Subcutaneous adipose tissue (tissue), 4 donors: Measurements from ENCODE around the gene OTUB1. TPM values are rescaled to one million over a fixed set of nuclear protein-coding genes. Genes with fewer than 3 reads are reported as not detected.

Experiments
- total RNA-seq, 4 donors: library from RNA; depleted of rRNA; stranded (reverse); fragments of >200 nt; gene quantifications; one replicate each; pipeline ENCODE4 v1.1.0, GENCODE V29; 2016
- TF ChIP-seq, protein P1 (sequence below): fragments of 450-650 bp; IDR thresholded peaks from one replicate; pipeline ENCODE4 v1.5.1; 2016; ENCODE audit warnings: low read depth, mild to moderate bottlenecking, control low read depth, antibody characterized with exemption, moderate library complexity

OTUB1 gene
- total RNA-seq, 4 donors from 2014 or later: 41.6 to 49.1 (median 44.4) TPM

DNA sequence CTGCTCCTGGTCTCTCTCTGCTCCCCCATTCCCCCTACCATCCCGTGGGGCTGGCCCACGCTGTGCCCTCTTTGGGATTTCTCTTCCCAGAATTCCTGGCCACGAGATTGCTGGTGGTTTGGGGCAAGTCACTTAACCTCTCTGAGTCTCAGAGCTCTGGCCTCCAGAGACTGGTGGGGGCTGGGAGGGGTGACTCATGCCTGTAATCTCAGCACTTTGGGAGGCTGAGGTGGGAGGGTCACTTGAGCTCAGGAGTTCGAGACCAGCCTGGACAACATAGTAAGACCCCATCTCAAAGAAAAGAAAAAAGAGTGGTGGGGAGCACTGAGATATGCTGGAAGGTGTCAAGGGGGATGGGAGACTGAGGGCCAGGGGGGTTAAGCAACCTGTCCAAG, 18.3 kb downstream of the OTUB1 start:
- TF ChIP-seq, protein P1, sequence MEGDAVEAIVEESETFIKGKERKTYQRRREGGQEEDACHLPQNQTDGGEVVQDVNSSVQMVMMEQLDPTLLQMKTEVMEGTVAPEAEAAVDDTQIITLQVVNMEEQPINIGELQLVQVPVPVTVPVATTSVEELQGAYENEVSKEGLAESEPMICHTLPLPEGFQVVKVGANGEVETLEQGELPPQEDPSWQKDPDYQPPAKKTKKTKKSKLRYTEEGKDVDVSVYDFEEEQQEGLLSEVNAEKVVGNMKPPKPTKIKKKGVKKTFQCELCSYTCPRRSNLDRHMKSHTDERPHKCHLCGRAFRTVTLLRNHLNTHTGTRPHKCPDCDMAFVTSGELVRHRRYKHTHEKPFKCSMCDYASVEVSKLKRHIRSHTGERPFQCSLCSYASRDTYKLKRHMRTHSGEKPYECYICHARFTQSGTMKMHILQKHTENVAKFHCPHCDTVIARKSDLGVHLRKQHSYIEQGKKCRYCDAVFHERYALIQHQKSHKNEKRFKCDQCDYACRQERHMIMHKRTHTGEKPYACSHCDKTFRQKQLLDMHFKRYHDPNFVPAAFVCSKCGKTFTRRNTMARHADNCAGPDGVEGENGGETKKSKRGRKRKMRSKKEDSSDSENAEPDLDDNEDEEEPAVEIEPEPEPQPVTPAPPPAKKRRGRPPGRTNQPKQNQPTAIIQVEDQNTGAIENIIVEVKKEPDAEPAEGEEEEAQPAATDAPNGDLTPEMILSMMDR: no peak

DNA sequence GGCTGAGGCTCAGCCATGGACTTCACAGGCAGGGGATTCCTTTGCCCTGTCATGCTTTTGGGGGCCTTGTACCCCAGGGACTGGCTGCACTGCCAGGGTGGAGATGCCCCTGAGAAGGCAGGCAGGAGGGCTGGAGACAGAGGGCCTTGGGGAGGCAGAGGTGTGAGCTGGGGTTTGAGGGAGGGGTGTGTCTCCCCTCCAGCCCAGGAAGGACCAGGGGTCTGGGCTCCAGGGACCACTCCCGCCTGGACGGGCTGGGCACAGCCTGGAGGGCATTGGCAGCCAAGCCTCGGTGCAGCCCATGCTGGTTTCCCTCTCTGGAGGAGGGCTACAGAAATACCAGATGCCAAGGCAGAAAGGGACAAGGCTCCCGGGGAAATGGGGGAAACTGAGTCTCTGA, 19.5 kb downstream of the OTUB1 start:
- TF ChIP-seq, protein P1: no peak

DNA sequence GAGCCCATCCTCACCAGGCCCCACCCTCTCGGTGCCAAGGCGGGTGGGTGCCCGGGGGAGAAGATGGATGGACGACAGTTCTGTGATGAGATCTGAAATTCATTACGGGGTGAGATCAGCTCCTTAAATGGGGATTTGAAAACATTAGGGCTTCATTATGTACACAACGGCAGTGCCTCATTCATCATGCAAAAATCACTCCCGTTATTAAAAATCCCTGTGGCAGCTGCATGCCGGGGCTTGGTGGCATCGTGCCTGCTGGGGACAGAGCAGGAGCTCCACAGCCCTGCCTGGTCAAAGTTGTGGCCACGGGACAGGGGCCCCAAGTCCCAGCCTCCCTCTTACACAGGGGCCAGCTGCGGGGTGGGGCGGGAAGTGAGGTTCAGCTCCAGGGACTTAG, 20.2 kb downstream of the OTUB1 start:
- TF ChIP-seq, protein P1: no peak

DNA sequence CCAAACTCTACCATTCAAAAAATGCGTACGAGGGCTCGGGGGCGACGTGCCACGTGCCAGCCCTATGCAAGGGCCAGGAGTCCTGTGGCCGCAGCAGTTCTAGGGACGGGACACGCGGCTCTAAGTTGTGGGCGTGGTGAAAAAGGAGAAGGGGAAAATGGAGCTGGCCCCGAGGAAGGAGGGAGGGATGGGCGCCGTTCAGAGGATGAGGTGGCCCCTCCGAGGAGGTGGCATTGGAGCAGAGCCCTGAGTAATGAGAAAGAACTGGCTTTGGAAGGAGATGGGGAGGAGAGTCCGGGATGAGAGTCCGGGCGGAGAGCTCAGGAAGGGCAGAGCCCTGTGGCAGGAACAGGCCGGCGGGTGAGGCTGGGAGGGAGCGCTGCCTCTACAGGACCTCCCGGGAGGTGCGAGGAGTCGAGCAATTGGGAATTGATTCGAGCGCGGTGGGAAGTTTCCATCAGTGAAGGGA, 21.0 kb downstream of the OTUB1 start:
- TF ChIP-seq, protein P1: no peak

DNA sequence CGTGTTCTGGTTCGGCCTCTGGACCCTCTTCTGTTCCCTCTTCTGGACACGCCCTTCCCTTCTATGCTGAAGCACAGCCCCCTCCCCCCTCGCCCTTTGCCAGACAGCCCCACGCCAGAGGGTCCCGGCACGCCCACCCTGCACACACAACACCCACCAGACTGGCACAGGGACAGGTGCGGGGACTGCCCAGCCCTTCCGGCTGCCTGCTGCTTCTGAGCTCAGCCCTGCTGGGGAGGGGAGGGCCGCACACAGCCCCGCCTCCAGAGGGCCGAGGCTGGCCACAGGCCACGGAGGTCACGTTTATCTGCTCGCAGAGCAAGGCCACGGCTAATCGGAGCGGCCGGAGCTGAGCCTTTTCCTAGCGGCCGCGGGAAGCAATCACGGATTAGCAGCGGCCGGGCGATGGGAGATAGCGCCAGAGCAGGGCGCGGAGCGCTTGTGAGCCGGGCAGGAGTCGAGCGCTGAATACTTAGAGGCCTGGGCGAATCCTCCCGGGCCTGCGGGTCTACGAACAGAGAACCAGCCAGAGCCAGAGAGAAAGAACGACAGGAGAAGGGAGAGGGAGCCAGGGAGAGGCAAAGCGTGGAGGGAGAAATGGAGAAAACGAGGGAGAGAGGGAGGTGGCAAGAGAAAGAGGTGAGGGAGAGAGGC, 21.5 kb downstream of the OTUB1 start:
- TF ChIP-seq, protein P1: no peak

DNA sequence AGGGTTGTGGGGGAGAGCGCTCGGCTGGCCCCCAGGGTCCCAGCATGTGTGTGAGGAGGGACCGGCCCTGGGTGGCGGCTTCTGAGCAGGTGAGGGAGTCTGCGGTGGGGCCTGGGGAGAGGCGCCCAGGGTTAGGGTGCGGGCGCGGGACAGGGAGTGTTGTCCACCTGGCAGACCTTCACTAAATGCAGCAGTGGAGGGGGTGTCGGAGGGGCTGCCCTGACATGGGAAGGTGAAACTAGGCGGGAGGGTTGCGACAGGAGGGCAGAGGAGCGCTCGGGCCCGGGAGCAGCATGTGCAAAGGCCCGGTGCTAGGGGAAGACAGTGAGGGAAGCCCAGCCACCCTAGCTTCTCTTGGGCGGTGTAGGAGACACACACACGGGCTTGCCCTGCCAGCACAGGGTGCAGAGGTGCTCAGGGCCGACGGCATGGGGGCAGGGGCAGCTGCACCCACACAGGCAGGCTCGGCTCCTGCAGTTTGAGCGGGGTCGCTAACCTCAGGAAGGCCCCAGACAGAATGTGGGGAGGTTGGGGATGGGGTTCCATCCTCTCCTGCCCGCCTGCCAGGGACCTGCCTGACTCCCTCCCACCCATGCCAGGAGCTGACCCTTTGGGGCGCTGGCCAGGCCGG, 22.2 kb downstream of the OTUB1 start:
- TF ChIP-seq, protein P1: no peak

DNA sequence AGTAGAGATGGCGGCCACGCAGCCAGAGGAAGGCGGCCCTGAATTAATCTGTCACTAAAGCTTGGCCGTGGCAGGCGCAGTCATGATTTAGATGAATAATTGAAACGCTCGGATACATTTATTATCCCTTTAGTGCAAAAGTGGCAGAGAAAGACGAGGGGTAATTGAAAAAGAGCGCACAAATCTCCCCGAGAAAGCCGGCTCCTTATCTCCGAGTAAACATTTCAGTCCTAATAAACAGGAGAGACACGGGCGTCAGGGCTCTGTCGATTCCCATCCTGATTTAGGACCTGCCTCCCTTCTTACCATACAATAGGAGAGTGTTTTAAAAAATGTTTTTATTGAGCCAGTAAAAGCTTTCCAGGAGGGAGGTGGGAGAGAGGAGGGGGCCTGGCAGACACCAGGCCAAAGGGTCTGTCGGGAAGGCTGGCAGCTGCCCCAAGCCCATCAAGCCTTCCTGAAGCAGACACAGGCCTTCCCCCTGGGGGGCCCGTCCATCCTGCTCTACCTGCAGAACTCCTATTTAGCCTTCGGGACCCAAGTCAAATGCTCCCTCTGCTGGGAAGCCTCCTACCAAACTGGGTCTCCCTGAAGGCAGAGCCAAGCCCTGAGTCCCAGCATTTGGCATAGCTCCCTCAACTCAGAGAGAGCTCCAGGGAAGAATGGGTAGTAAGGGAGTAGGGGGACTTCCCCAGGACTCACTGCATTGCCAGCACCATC, 22.8 kb downstream of the OTUB1 start:
- TF ChIP-seq, protein P1: no peak
